ENCODE results near the gene SNX13.

DNA sequence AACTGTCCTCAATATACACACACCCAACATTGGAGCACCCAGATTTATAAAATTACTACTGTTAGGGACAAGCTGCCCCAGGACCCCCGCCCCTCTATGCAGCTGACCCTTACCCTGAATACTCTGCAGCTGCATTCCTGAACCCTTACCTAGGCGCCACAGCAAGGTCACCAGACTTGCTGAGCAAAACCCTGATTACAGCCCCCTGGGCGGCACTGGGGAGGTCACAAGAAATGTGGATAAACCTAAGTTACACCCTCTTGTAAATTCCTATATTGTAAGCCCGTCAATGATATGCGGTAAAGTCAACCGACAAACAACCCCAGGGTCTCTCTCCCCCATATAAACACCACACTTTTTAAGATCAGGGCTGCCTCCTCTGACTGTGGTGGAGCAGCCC lies 25.1 kb downstream of the SNX13 start:
- TF ChIP-seq, protein P1, sequence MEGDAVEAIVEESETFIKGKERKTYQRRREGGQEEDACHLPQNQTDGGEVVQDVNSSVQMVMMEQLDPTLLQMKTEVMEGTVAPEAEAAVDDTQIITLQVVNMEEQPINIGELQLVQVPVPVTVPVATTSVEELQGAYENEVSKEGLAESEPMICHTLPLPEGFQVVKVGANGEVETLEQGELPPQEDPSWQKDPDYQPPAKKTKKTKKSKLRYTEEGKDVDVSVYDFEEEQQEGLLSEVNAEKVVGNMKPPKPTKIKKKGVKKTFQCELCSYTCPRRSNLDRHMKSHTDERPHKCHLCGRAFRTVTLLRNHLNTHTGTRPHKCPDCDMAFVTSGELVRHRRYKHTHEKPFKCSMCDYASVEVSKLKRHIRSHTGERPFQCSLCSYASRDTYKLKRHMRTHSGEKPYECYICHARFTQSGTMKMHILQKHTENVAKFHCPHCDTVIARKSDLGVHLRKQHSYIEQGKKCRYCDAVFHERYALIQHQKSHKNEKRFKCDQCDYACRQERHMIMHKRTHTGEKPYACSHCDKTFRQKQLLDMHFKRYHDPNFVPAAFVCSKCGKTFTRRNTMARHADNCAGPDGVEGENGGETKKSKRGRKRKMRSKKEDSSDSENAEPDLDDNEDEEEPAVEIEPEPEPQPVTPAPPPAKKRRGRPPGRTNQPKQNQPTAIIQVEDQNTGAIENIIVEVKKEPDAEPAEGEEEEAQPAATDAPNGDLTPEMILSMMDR (IDR thresholded peaks at IDR 0.05; ENCODE audit: extremely low read depth in 1 of 2, insufficient read depth in 1 of 2, low read depth in 1 of 2, low read length in 2 of 2), result no peak
- no peak for TF ChIP-seq POLR2AphosphoS5 (IDR thresholded peaks at IDR 0.05; ENCODE audit: insufficient read depth, low read depth, low read length)
- TF ChIP-seq POLR2A (IDR thresholded peaks at IDR 0.05; ENCODE audit: low read depth, low read length), result no peak
- TF ChIP-seq, protein P2, sequence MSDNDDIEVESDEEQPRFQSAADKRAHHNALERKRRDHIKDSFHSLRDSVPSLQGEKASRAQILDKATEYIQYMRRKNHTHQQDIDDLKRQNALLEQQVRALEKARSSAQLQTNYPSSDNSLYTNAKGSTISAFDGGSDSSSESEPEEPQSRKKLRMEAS (IDR thresholded peaks at IDR 0.05; ENCODE audit: insufficient read depth, insufficient read length), result no peak
